Activated naive CD8-positive, alpha-beta T cell treated with anti-CD3 and anti-CD28 coated beads, Interleukin-2, amount 10 ng/mL, durations not matched to agents 7 days and 5 days (primary cell): ENCODE results near the gene COL18A1. TPM values are rescaled to one million over a fixed set of nuclear protein-coding genes. Genes with fewer than 3 reads are reported as not detected.

Experiments used
- ATAC-seq: fragments of 150-1000 bp; cut with Tn5 transposase; one replicate; pipeline ENCODE4 v1.10.0; 2021; ENCODE audit warnings: low read depth, moderate library complexity
- POLR2A ChIA-PET: fragments of 350-600 bp; sonication (Branson Sonifier 250); formaldehyde crosslinking; loops from one replicate; lab custom pipeline; 2021; ENCODE audit warnings: antibody characterized with exemption; lab: Charles Lee
- DNase-seq: peaks from one replicate; pipeline ENCODE4 v3.0.0; 2021
- H3K27ac Mint-ChIP-seq: one replicate; pipeline ENCODE4 v1.8.0; 2022; ENCODE audit warnings: mild to moderate bottlenecking, mixed read lengths
- H3K27me3 Mint-ChIP-seq: one replicate; pipeline ENCODE4 v1.8.0; 2022; ENCODE audit warnings: mild to moderate bottlenecking, moderate library complexity, mixed read lengths
- H3K36me3 Mint-ChIP-seq: one replicate; pipeline ENCODE4 v1.8.0; 2021; ENCODE audit warnings: mild to moderate bottlenecking, mixed read lengths
- H3K4me1 Mint-ChIP-seq: one replicate; pipeline ENCODE4 v1.8.0; 2021; ENCODE audit warnings: mixed read lengths
- H3K4me3 Mint-ChIP-seq: one replicate; pipeline ENCODE4 v1.8.0; 2022; ENCODE audit warnings: mild to moderate bottlenecking, moderate library complexity, mixed read lengths
- H3K9me3 Mint-ChIP-seq: one replicate; pipeline ENCODE4 v1.8.0; 2021; ENCODE audit warnings: mixed read lengths
- total RNA-seq, 2 experiments: library from RNA; stranded (reverse); gene quantifications; one replicate each; pipeline ENCODE4 v1.2.3, GENCODE V29; 2021

The COL18A1 gene
- total RNA-seq, 2 experiments from 2014 or later = 12.5 to 12.8 TPM

- DNase-seq = no peak
- peaks cover 49% of the 10 kb centered on the region for H3K27me3 Mint-ChIP-seq
- no peaks in the 10 kb centered on the region for H3K36me3 Mint-ChIP-seq
These were observed 1.1 kb downstream of the COL18A1 start for GRCh38 chr21:45405819-45406762.

GRCh38 chr21:45406801-45407628 lies 2.0 kb downstream of the COL18A1 start:
- Mint-ChIP-seq H3K9me3 (no peaks in the 10 kb centered on the region), H3K27ac (no peak overlapping the region), H3K36me3 (no peaks in the 10 kb centered on the region), H3K4me3 (no peak overlapping the region), H3K27me3 (peaks cover 40% of the 10 kb centered on the region), H3K4me1 (peaks cover 3% of the 10 kb centered on the region)
- DNase-seq = no peak
- no peak for ATAC-seq
- POLR2A ChIA-PET = no interaction called here

More at GRCh38 chr21:45405819-45406762, 1.1 kb downstream of the COL18A1 start:
- peaks cover 3% of the 10 kb centered on the region for H3K4me1 Mint-ChIP-seq
- no peak overlapping the region for H3K4me3 Mint-ChIP-seq
- POLR2A ChIA-PET = no interaction called here
- peaks cover 5% of the 10 kb centered on the region for H3K9me3 Mint-ChIP-seq
- no peak for ATAC-seq
- H3K27ac Mint-ChIP-seq = no peak overlapping the region

- DNase-seq (no peak), ATAC-seq (no peak)
- POLR2A ChIA-PET = no interaction called here
- H3K9me3 Mint-ChIP-seq = no peaks in the 10 kb centered on the region
- no peaks in the 10 kb centered on the region for H3K36me3 Mint-ChIP-seq
- peaks cover 3% of the 10 kb centered on the region for H3K4me1 Mint-ChIP-seq
- H3K27me3 Mint-ChIP-seq = peaks cover 34% of the 10 kb centered on the region
- no peak overlapping the region for H3K27ac Mint-ChIP-seq
- H3K4me3 Mint-ChIP-seq = no peak overlapping the region
These were observed 2.8 kb downstream of the COL18A1 start for GRCh38 chr21:45407629-45408247.

DNA sequence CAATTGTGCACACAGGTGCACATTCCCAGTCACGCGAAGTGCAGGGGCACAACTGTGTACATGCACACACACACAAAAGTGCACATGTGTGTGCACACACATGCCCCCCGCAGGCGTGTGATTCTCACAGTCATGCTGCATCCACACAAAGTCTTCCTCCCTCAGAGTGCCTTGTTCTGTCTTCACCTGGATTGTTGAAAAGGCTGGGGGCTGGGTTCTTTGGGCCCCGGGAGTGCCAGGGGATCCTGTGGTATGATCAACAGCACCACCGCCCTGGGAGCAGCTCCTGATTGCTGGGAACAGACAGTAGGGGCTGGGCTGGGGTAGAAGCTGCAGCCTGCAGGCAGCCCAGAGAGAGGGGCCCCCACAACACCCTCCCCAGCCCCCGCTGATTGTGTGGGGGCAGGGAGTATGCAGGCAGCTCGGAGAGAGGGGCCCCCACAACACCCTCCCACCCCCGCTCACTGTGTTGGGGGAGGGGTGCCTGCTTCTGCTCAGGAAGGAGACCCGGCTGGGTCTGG lies 3.4 kb downstream of the COL18A1 start:
- peaks cover 30% of the 10 kb centered on the region for H3K27me3 Mint-ChIP-seq
- H3K27ac Mint-ChIP-seq = no peak overlapping the region
- H3K4me3 Mint-ChIP-seq = no peak overlapping the region
- peaks cover 3% of the 10 kb centered on the region for H3K4me1 Mint-ChIP-seq
- no peak for ATAC-seq
- POLR2A ChIA-PET = no interaction called here
- DNase-seq = no peak
- no peaks in the 10 kb centered on the region for H3K36me3 Mint-ChIP-seq
- no peaks in the 10 kb centered on the region for H3K9me3 Mint-ChIP-seq

GRCh38 chr21:45408801-45409261 lies 3.9 kb downstream of the COL18A1 start:
- H3K9me3 Mint-ChIP-seq = no peaks in the 10 kb centered on the region
- DNase-seq = no peak
- H3K4me3 Mint-ChIP-seq = no peak overlapping the region
- peaks cover 3% of the 10 kb centered on the region for H3K4me1 Mint-ChIP-seq
- H3K27me3 Mint-ChIP-seq = peaks cover 24% of the 10 kb centered on the region
- ATAC-seq = no peak
- H3K27ac Mint-ChIP-seq = no peak overlapping the region
- no peaks in the 10 kb centered on the region for H3K36me3 Mint-ChIP-seq
- POLR2A ChIA-PET = no interaction called here

- POLR2A ChIA-PET = no interaction called here
- no peaks in the 10 kb centered on the region for H3K36me3 Mint-ChIP-seq
- no peak overlapping the region for H3K4me3 Mint-ChIP-seq
- no peaks in the 10 kb centered on the region for H3K9me3 Mint-ChIP-seq
- ATAC-seq (no peak), DNase-seq (no peak)
- H3K27me3 Mint-ChIP-seq = peaks cover 19% of the 10 kb centered on the region
- no peaks in the 10 kb centered on the region for H3K4me1 Mint-ChIP-seq
- H3K27ac Mint-ChIP-seq = no peak overlapping the region
These were observed 4.6 kb downstream of the COL18A1 start for GRCh38 chr21:45409466-45410150.

DNA sequence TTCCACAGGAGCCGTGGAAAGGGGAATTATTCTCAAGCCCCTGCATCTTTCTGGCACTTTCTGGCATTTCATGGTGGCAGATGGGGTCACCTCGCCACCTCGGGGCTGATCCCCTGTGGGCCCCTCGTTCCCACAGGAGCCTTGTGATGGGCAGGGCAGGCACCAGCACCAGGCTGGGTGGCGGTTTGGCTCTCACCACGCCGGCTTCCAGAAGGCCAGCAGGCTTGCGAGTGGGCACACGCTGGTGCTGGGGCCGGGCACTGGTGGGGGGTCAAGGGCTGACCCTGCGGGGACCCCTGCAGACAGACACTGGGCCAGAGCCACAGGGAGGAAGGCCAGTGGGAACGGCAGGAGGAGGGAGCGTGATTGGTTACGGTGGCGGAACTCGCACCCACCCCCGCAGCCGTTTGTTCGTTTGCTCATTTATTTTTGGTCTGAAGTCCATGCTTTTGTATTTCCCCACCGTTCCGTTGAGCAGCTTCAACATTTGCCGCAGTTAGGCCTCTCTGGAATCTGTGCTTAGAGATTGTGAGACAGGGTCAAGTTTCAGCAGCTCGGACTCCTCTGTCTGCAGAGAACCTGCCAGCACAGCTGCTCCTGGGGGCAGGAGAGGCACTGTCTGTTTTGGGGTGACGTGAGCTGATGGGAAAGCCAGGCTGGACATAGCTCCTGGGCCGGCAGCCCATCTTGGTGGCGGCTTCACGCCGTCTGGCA lies 5.3 kb downstream of the COL18A1 start:
- no peak overlapping the region for H3K27ac Mint-ChIP-seq
- DNase-seq = no peak
- H3K4me1 Mint-ChIP-seq = no peaks in the 10 kb centered on the region
- H3K4me3 Mint-ChIP-seq = no peak overlapping the region
- H3K27me3 Mint-ChIP-seq = peaks cover 19% of the 10 kb centered on the region
- no peaks in the 10 kb centered on the region for H3K9me3 Mint-ChIP-seq
- POLR2A ChIA-PET = no interaction called here
- ATAC-seq = no peak
- H3K36me3 Mint-ChIP-seq = no peaks in the 10 kb centered on the region

- ATAC-seq (no peak), DNase-seq (no peak)
- POLR2A ChIA-PET = no interaction called here
These were observed 6.2 kb downstream of the COL18A1 start for GRCh38 chr21:45410865-45411809.

GRCh38 chr21:45411810-45412206 lies 6.8 kb downstream of the COL18A1 start:
- peaks cover 13% of the 10 kb centered on the region for H3K27me3 Mint-ChIP-seq
- no peak overlapping the region for H3K27ac Mint-ChIP-seq
- no peak for DNase-seq
- H3K4me3 Mint-ChIP-seq = no peak overlapping the region
- H3K9me3 Mint-ChIP-seq = no peaks in the 10 kb centered on the region
- ATAC-seq = no peak
- no peaks in the 10 kb centered on the region for H3K36me3 Mint-ChIP-seq
- POLR2A ChIA-PET = no interaction called here
- no peaks in the 10 kb centered on the region for H3K4me1 Mint-ChIP-seq

More at GRCh38 chr21:45410865-45411809, 6.2 kb downstream of the COL18A1 start:
- Mint-ChIP-seq H3K36me3 (no peaks in the 10 kb centered on the region), H3K4me1 (no peaks in the 10 kb centered on the region), H3K4me3 (no peak overlapping the region), H3K27me3 (peaks cover 19% of the 10 kb centered on the region), H3K9me3 (no peaks in the 10 kb centered on the region), H3K27ac (no peak overlapping the region)

GRCh38 chr21:45412491-45412890 lies 7.5 kb downstream of the COL18A1 start:
- Mint-ChIP-seq H3K27ac (no peak overlapping the region), H3K27me3 (peaks cover 7% of the 10 kb centered on the region), H3K9me3 (no peaks in the 10 kb centered on the region), H3K4me1 (no peaks in the 10 kb centered on the region), H3K36me3 (no peaks in the 10 kb centered on the region), H3K4me3 (no peak overlapping the region)
- no peak for ATAC-seq
- POLR2A ChIA-PET = no interaction called here
- DNase-seq = no peak

DNA sequence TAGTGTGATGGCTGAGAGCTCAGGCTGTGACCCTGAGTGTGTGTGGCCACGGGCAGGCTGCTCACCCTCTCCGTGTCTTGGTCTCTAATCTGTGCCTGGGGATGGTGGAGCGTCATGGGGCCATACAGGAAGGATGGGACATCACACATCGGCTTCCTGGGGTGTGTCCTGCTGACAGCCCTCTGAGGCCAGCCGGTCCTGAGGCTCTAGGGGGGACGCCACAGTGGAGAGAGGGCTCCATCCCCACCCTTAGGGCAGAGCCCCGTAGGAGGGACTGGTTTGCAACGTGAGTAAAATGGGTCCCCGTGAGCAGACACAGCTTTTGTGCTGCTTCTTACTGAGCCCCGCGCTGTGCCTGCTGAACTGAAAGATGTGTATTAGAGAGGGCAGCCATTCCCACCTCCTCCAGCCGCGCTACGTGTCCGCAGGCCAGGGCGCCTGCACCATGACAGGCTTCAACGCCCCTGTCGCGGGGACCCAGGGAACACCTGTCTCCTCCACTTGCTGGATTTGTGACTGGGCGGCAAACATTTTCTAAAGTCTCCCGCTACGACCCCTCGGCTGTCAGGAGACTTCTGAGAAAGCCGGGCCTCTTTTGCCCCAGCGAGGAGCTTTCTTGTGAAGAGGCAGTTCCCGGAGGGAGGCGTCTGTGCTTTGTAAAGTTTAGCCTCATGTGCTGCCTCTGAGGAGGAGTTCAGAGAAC lies 8.1 kb downstream of the COL18A1 start:
- Mint-ChIP-seq H3K27ac (no peak overlapping the region), H3K9me3 (no peaks in the 10 kb centered on the region), H3K27me3 (peaks cover 4% of the 10 kb centered on the region), H3K36me3 (no peaks in the 10 kb centered on the region), H3K4me1 (no peaks in the 10 kb centered on the region), H3K4me3 (no peak overlapping the region)
- POLR2A ChIA-PET = no interaction called here
- ATAC-seq = no peak
- no peak for DNase-seq
